HK-2 (cell line): Measurements from ENCODE around the gene NLN.
A peak's percentile ranks its signal among the peaks of the same experiment; 100 is the strongest.
"Not testable (repeated sequence)": the region's sequence is repeated elsewhere in the genome, so short reads cannot be mapped to it uniquely, and the experiment has no call there.

Source experiments
- DNase-seq: peaks from one replicate; pipeline ENCODE4 v3.0.0-alpha.2; 2018; ENCODE audit not compliant: unreplicated experiment

The NLN gene

DNA sequence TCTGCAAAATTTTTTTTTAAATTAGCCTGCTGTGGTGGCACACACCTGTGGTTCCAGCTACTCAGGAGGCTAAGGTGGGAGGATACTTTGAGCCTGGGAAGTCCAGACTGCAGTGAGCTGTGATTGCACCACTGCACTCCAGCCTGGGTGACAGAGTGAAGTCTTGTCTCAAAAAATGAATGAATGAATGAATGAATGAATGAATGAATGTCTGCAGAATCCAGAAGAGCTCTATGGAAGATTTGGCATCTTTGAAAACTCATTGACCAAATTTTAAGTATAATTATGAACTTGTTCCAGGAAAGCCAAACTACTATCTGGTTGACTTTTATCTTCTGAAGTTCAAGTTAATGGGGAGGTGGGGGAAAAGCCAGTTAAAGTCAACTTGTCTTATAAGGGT lies 110.1 kb downstream of the NLN start:
- DNase-seq = no peak

DNA sequence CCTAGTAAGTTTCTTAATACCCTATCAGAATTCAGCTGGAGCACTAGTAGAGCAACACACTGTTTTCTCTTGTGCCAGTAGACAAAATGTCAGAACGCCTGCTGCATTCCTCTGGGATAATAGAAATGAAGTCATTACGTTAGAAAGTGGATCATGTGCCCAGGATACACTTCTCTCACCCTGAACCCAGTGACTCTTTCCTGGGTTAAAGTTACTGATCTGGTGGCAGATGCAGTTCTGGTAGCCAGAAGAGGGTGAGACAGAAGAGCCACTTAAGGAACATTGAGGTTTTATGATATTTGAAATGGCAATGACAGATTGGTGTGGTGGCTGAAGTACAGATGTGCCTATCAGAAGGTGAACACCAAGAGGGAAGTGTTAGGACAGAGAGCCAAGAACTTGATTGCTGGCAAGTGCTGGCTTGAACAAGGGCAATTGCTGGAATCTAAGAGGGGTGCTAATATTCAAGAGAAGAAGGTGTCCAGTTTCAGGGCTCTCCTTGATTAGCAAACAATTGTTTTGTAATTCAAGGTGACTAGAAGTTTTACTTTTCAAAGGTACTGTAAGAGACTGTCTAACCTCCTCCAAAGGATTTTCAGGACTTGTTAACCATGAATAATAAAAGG lies 110.7 kb downstream of the NLN start:
- no peak for DNase-seq

DNA sequence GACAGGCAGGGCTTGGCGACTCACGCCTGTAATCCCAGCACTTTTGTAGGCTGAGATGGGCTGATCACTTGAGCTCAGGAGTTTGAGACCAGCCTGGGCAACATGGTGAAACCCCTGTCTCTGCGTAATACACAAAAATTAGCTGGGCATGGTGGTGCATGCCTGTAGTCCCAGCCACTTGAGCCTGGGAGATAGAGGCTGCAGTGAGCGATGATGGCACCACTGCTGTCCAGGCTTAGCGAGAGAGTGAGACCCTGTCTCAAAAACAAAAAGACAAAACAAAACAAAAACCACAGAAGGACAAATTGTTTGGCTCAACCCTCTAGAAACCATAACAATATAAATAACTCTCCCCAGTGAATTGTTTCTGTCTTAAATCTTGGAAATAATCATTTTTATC lies 111.8 kb downstream of the NLN start:
- DNase-seq = no peak

DNA sequence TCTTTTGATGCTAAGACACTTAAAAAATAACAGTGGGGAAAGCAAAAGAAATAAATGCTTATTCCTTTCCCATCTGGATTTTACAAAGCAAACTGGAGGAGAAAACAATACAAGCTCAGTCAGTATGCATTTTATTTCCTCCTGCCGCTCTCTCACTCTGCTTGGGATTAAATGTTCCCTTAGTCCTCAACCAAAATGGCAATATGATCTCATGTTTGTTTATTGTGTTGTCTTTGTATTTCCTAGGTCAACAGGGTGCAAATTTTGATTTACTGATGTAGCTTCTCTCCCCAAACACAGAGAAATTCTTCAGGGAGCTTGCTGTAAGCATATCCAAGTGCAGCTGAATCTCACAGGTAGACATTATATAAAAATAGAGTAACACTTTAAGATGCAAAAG lies 112.3 kb downstream of the NLN start:
- no peak for DNase-seq

DNA sequence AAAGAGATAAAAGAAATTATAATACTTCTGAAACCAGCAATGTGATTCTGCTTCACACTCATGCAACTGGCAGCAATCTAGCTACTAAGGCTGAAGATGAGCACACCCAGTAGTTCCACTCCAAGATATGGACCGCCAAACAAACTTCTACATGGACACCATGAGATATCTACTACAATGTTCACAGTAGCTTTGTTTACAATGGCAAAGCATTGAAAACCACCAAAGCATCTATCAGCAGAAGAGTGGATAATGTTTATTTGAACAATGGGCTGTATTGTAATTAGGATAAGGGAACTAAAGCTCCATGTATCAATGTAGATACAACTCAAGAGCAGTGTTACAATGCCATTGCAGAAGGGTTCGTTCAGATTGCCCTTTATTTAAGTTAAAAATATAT lies 113.2 kb downstream of the NLN start:
- no peak for DNase-seq

DNA sequence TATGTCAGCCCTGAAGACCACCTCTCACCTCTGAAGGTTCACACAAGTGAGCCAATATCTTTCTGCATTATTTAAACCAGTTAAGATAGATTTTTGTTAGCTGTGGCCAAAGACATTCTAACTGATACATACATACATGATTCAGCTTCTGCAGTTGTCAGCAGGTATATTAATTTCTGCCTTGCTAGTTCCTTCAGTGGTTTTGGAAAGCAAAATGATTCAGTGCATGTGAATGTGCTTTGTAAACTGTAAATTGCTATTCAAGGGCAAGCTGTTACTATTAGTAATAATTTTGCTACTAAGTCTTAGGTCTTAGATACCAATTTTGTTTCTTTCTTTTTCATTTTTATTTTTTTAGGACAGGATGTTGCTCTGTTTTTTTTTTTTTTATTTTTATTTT lies 115.1 kb downstream of the NLN start:
- DNase-seq = no peak

DNA sequence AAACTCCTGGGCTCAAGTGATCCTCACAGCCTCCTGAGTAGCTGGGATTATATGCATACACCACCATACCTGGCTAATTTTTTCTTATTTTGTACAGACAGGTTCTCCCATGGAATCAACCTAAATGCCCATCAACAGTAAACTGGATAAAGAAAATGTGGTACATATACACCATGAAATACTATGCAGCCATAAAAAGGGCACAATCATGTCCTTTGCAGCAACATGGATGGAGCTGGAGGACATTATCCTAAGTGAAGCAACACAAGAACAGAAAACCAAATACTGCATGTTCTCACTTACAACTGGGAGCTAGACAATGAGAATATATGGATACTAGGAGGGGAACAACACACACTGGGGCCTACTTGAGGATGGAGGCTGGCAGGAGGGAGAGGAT lies 117.2 kb downstream of the NLN start:
- not testable (repeated sequence) for DNase-seq

DNA sequence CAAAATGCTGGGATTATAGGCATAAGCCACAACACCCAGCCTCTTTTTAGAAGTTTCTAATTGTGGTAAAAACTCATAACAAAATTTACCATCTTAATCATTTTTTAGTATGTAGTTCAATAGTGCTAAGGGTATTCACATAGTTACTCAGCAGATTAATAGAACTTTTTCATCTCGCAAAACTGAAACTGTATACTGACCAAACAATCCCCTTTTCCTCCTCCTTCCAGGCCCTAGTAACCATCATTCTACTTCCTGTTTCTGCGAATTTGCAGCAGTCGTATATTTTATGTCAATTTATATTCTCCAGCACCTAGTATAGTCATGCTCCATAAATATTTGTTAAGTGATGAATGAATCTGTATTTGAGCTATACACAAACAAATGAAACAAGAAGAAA lies 118.1 kb downstream of the NLN start:
- DNase-seq = no peak

DNA sequence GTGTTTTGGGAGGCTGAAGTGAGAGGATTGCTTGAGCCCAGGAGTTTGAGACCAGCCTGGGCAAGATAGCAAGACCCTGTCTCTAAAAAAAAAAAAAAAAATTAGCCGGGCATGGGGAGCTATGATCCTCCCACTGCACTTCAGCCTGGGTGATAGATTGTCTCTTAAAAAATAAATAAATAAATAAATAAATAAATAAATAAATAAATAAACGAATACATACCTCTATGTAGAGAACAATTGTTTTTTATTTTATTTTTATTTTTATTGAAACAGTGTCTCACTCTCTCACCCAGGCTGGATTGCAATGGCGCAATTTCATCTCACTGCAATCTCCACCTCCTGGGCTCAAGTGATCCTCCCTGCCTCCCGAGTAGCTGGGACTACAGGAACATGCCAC lies 122.8 kb downstream of the NLN start:
- not testable (repeated sequence) for DNase-seq

DNA sequence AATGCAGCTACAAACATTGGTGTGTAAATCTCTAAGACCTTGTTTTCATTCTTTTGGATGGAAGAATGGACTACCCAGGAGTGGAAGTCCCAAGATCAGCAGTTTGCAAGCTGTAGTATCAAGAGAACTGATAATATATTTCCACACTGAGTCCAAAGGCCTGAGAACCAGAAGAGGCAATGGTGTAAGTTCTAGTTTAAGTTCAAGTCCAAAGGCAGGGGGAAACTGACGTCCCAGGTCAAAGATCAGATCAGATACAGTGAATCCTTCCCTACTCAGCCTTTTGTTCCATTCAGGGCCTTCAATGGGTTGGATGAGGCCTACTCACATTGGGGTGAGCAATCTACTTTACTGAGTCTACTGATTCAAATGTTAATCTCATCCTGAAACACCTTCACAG lies 124.1 kb downstream of the NLN start:
- DNase-seq = no peak

DNA sequence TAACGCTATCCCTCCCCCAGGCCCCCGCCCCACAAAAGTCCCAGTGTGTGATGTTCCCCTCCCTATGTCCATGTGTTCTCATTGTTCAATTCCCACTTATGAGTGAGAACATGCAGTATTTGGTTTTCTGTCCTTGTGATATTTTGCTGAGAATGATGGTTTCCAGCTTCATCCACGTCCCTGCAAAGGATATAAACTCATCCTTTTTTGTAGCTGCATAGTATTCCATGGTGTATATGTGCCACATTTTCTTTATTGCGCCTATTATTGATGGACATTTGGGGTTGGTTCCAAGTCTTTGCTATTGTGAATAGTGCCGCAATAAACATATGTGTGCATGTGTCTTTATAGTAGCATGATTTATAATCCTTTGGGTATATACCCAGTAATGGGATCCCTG lies 125.0 kb downstream of the NLN start:
- not testable (repeated sequence) for DNase-seq

DNA sequence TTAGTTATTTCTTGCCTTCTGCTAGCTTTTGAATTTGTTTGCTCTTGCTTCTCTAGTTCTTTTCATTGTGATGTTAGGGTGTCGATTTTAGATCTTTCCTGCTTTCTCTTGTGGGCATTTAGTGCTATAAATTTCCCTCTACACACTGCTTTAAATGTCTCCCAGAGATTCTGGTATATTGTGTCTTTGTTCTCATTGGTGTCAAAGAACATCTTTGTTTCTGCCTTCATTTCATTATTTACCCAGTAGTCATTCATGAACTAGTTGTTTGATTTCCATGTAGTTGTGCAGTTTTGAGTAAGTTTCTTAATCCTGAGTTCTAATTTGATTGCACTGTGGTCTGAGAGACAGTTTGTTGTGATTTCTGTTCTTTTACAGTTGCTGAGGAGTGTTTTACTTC lies 127.9 kb downstream of the NLN start:
- DNase-seq = not testable (repeated sequence)

DNA sequence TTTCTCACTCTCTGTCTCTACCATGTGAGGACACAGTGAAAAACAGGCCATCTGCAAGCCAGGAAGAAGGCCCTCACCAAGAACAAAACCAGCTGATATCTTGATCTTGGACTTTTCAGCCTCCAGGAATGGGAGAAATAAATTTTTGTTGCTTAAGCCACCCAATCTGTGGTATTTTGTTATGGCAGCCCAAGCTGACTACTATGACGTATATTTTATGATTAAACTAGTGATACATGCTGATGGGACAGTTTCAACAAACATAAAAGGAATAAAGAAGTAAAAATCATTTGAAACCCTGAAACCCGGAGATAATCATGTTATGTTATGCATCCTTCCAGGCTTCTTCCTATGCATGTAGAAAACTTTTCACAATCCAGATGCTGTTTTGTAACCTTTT lies 132.9 kb downstream of the NLN start:
- DNase-seq = no peak

DNA sequence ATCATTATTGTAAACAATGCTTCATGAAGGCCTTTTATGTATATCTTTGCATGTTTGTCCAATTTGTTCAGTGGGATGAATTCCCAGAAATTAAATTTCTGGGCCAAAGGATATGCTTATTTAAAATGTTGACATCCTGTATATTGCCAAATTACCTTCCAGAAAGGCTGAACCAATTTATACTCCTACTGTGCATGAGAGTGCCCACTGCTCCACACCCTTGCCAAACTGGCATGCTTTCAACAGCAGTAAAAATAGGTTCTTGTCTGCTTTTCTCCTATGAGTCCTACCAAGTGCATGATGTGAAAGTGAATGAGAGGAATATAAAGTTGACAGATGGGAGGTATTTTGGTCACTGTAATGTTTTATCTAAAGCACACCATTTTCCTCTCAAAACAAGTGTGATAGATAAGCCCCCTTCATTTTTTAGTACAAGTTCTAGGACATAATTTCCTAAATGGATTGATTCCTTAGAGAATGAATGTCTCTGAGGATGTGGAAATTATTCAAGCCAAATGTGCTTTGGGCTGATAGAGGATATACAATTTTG lies 133.8 kb downstream of the NLN start:
- no peak for DNase-seq

DNA sequence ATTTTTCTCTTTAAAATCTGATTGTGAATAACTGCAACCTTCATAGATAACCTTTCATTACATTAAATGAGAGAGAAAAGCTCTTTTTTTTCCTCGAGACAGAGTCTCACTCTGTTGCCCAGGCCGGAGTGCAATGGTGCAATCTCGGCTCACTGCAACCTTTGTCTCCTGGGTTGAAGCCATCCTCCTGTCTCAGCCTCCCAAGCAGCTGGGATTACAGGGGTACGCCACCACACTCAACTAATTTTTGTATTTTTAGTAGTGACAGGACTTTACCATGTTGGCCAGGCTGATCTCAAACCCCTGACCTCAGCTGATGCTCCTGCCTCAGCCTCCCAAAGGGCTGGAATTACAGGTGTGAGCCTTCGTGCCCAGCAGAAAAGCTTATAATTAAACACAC lies 134.5 kb downstream of the NLN start:
- DNase-seq = no peak

DNA sequence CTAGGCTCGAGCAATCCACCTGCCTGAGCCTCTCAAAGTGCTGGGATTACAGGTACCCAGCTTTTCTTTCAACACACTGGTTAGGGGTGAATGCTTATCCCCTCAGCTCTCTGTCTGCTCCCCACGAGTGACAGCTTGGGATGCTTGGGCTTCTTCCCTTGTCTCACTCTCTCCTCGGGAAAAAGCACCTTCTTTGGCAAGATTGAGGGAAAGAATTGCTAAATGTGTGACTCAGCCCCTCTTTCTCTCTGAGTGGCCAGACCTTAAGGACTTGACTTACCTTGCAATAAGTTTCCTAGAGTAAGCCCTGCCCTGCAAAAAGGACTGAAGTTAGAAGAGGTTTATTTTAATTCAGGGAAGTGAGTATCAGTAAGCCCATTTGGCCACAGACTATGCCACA lies 136.3 kb downstream of the NLN start:
- DNase-seq = no peak

DNA sequence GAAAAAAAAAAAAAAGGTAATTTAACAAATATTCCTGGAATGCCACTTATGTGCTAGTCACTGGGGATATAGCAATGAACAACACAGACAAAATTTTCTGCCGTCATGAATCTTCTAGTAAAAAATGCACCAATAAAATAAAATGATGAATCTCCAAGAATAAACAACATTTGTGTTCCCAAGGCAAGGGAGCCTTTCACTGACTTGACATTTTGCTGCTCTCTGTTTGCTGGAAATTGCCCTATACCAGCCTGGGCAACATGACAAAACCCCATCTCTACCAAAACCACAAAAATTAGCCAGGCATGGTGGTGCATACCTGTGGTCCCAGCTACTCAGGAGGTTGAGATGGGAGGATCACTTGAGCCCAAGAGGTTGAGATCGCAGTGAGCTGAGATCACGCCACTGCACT lies 139.8 kb downstream of the NLN start:
- DNase-seq = peak; percentile 68

DNA sequence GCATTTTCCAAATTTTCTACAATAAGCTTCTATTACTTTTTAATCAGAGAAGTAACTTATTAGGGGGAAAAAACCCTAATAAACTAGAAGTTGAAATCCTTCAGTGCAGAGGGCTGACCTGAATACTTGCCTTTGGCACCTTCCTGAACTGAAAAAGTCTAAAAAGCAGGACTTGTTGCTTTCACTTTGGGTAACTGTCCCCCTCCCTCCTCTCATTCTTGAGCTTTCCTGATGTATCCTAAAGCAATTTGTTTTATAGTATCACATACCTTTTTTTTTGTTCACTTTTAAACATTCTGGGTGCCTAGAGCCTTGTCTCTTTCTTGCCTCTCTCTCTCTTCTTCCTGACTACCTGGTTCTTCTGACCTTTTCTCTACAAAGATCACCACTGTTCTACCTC lies 140.4 kb downstream of the NLN start:
- no peak for DNase-seq

DNA sequence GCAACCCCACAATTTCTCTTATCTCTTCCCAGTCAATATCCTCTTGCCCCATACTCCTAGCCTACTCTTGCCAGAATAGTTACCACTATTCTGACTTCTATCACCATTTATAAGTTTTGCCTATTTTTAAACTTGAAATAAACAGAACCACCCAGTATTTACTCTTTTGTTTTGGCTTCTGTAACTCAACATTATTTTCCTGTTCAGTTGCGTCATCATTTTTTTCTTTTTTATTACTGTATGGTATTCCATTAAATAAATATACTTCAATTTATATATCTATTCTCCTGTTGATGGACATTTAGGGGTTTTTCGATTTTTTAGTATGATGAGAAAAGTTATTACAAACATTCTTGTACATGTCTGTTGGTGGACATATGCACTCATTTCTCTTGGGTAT lies 141.7 kb downstream of the NLN start:
- no peak for DNase-seq

DNA sequence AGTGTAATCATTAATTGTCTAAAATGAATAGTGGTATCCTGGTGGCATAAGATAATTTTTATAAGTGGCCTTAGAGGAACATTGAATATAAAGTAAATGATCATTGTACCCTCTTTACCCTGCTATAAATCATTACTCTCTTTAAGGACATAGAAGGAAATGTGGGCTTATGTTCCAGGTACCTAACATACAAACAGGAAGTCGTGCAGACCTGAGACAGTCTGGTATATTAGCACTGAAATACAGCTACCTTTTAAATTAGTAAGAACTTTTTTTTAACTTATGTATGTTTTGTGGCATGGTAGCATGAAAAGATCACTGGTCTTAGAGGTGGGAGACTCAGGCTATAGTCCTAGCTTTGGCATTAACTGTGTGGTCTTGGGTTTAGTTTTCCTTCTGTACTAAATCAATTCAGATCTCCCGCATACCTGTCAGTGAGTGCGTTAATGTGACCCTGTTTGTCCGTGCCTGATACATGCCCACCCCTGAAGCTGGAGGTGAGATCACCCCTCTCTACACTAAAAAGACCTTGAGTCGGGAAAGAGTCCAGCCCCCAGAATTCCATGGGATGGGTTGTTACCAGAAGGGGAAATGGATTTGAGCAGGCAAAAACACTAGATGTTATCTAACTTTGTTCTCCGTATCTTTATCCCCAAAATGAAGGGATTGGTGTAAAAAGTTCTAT lies 145.0 kb downstream of the NLN start:
- DNase-seq = no peak

DNA sequence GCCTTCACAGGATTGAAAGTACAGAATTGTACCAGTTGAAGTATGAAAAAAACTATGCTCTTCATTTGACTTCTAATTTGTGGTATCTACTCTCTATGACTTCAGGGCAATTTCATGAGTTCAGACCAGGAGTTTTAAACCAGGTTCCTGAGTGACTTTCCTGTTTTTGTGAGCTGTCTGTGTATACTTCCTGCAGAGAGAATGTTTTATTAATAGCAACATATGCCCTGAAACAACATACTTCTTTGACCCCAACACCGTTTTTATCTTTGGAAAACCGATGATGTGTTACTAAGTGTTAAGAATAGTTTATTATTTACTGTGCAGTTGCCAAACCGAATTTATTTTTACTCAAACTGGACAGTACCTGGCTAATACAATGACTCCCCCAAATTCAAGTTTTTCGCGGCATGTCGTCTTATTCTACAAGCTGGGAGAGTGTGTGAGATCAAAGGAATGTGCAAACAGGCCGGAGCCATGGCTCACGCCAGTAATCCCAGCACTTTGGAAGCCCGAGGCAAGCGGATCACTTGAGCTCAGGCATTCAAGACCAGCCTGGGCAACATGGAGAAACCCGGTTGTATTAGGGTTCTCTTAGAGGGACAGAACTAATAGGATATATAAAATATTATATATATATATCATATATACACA lies 145.7 kb downstream of the NLN start:
- DNase-seq = no peak

DNA sequence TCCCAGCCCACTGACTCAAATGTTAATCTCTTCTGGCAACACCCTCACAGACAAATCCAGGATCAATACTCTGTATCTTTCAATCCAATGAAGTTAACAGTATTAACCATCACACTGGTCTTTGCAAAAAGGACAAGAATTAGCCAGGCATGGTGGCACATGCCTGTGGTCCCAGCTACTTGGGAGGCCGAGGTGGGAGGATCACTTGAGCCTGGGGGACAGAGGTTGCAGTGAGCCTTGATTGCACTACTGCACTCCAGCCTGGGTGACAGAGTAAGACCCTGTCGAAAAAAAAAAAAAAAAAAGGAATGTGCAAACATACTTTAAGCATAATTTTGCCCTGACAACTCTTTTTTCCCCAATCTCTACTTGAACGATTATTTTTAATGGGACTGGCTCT lies 146.5 kb downstream of the NLN start:
- DNase-seq = no peak

DNA sequence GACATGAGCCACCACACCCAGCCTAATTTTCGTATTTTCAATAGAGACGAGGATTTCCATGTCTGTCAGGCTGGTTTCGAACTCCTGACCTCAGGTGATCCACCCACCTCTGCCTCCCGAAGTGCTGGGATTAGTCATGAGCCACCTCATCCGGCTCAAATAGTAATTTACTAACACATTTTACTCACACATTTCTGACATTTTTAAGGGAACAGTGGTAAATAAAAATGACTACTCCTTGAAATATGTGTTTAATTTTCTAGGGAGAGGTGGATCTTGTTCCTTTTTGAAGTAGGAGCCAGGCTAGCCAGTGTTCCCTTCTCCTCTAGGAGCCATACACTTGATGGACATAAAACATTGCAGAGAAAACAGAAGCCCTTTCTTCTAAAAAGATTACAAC lies 149.2 kb downstream of the NLN start:
- no peak for DNase-seq
